ENCODE results near the gene EFCAB8. TPM values are rescaled to one million over a fixed set of nuclear protein-coding genes. Genes with fewer than 3 reads are reported as not detected.

Gene EFCAB8
- total RNA-seq, 1 experiment from 2014 or later: 0.09 TPM

DNA sequence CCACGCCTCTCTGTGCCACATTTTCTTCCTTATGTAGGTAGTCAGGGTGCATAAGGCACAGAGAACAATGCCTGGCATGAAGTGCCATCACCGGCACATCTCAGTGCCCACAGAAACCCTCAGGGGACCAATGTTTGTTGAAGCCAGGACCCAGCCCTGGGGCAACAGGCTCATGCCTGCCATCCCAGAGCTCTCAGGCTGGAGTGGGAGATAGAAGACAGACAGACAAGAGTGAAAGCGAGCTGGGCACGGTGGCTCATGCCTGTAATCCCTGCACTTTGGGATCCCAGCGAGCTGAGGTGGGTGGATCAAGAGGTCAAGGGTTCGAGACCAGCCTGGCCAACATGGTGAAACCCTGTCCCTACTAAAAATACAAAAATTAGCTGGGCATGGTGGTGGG, 13.5 kb downstream of the EFCAB8 start:
- H2BK20ac ChIP-seq (ENCODE audit: low read depth, low read length, poor library complexity, severe bottlenecking): no peak overlapping the region
- H3K4me2 ChIP-seq (ENCODE audit: insufficient read depth, insufficient read length, low read length): no peak overlapping the region
- Mint-ChIP-seq H3K4me3 (no peak overlapping the region), H3K36me3 (ENCODE audit: insufficient read depth in 1 of 3, low read depth in 3 of 3) (no peaks in the 10 kb centered on the region; a peak in 1 of 7 replicates), H3K27ac (no peak overlapping the region), H3K4me1 (peaks cover 4 to 6% of the 10 kb centered on the region in 2 experiments), H3K27me3 (ENCODE audit: low read depth) (no peaks in the 10 kb centered on the region), H3K9me3 (no peaks in the 10 kb centered on the region)
- H3K4ac ChIP-seq (ENCODE audit: low read depth, low read length): no peak overlapping the region
- no peak overlapping the region for H2AFZ ChIP-seq (ENCODE audit: low read length)
- no peak overlapping the region for H3K9ac ChIP-seq (ENCODE audit: extremely low read depth, insufficient read length, low read length)
- no peaks in the 10 kb centered on the region for H3K27me3 ChIP-seq (ENCODE audit: insufficient read depth, low read length)
- no peak overlapping the region for H3K23ac ChIP-seq (ENCODE audit: insufficient read length, low read depth, low read length)
- no peak overlapping the region for H2BK12ac ChIP-seq (ENCODE audit: insufficient read length, low read depth, low read length)
- no CpG with 5 or more reads among the region's 6 CpGs for WGBS (ENCODE audit: extremely low coverage, insufficient read length, low lambda C conversion rate)
- H4K5ac ChIP-seq (ENCODE audit: insufficient read length, low read depth, low read length): no peak overlapping the region
- no peak overlapping the region for H3T11ph ChIP-seq (ENCODE audit: low read length)
- H4K20me1 ChIP-seq (ENCODE audit: control insufficient read depth, insufficient read depth, insufficient read length): no peaks in the 10 kb centered on the region
- no peak for TF ChIP-seq CTCF (conservative IDR thresholded peaks at IDR 0.05)
- no peak overlapping the region for H2BK120ac ChIP-seq (ENCODE audit: low read depth, low read length, poor library complexity, severe bottlenecking)
- no peak overlapping the region for H2BK15ac ChIP-seq (ENCODE audit: low read depth, low read length)
- no peaks in the 10 kb centered on the region for H3K9me3 ChIP-seq (ENCODE audit: control insufficient read depth, low read depth, low read length)
- H3K27ac ChIP-seq (ENCODE audit: insufficient read length, low read depth, low read length): no peak overlapping the region
- no peak overlapping the region for H2BK5ac ChIP-seq (ENCODE audit: insufficient read length, low read length)
- H4K91ac ChIP-seq (ENCODE audit: insufficient read length, low read depth, low read length): no peak overlapping the region
- no peak overlapping the region for H4K8ac ChIP-seq (replicated peaks; ENCODE audit: insufficient read length, low read depth, low read length)
- H3K14ac ChIP-seq (ENCODE audit: insufficient read depth, low read length): no peak overlapping the region
- no peaks in the 10 kb centered on the region for H3K23me2 ChIP-seq (ENCODE audit: insufficient read length, low read depth, low read length, poor library complexity, severe bottlenecking)
- H3K79me2 ChIP-seq (ENCODE audit: insufficient read depth, low read length): no peaks in the 10 kb centered on the region
- H3K18ac ChIP-seq (ENCODE audit: insufficient read length, low read depth, low read length): no peak overlapping the region
- H2AK5ac ChIP-seq (ENCODE audit: insufficient read length, low read length): no peak overlapping the region
- H3K56ac ChIP-seq (ENCODE audit: insufficient read length, low read depth, low read length): no peak overlapping the region
- H3K4me1 ChIP-seq (ENCODE audit: insufficient read depth, low read length): no peaks in the 10 kb centered on the region
- H3K79me1 ChIP-seq (ENCODE audit: insufficient read depth, low read depth, low read length, poor library complexity, severe bottlenecking): no peaks in the 10 kb centered on the region
- no peak for DNase-seq

Data from H9 (cell line).